ACC112 (cell line): ENCODE measurements around the gene DDX6.

ENCODE experiments used
- H2AFZ ChIP-seq: fragments of 200-600 bp; sonication (generic); one replicate; pipeline ENCODE4 v1.6.0; 2017; ENCODE audit warnings: antibody characterized with exemption, low read length; ENCODE audit not compliant: unreplicated experiment
- H3K27ac ChIP-seq: fragments of 200-600 bp; sonication (generic); 2 replicates; pipeline ENCODE4 v1.5.1; 2014; ENCODE audit warnings: low read depth, mild to moderate bottlenecking, antibody characterized with exemption, low read length, moderate library complexity
- H3K27me3 ChIP-seq: fragments of 200-600 bp; sonication (generic); 2 replicates; pipeline ENCODE4 v1.6.1; 2014; ENCODE audit warnings: mild to moderate bottlenecking, antibody characterized with exemption, low read length, moderate library complexity, mixed read lengths; ENCODE audit not compliant: insufficient read depth
- H3K36me3 ChIP-seq: fragments of 200-600 bp; sonication (generic); 2 replicates; pipeline ENCODE4 v1.6.1; 2016; ENCODE audit warnings: mild to moderate bottlenecking, antibody characterized with exemption, low read length, moderate library complexity, mixed read lengths; ENCODE audit not compliant: insufficient read depth
- H3K4me1 ChIP-seq: fragments of 200-600 bp; sonication (generic); one replicate; pipeline ENCODE4 v1.6.1; 2016; ENCODE audit warnings: low read length, mixed read lengths; ENCODE audit not compliant: insufficient read depth, unreplicated experiment, control insufficient read depth
- H3K4me3 ChIP-seq: fragments of 200-600 bp; sonication (generic); 2 replicates; pipeline ENCODE4 v1.5.1; 2014; ENCODE audit warnings: mild to moderate bottlenecking, low read depth, low read length
- H3K79me2 ChIP-seq: fragments of 200-600 bp; sonication (generic); one replicate; pipeline ENCODE4 v1.6.0; 2016; ENCODE audit warnings: low read length; ENCODE audit not compliant: control insufficient read depth, unreplicated experiment, insufficient read depth

DDX6 gene

GRCh38 chr11:118699506-118700220, 91.3 kb downstream of the DDX6 start:
- no peak overlapping the region for H2AFZ ChIP-seq
- H3K36me3 ChIP-seq, result no peaks in the 10 kb centered on the region
- no peaks in the 10 kb centered on the region for H3K79me2 ChIP-seq
- H3K27ac ChIP-seq, result no peak overlapping the region
- H3K4me1 ChIP-seq, result no peaks in the 10 kb centered on the region
- H3K4me3 ChIP-seq, result no peak overlapping the region
- no peaks in the 10 kb centered on the region for H3K27me3 ChIP-seq
